Measurements from ENCODE around the gene RNF223.
"Not testable (repeated sequence)": the region's sequence is repeated elsewhere in the genome, so short reads cannot be mapped to it uniquely, and the experiment has no call there.

The RNF223 gene

DNA sequence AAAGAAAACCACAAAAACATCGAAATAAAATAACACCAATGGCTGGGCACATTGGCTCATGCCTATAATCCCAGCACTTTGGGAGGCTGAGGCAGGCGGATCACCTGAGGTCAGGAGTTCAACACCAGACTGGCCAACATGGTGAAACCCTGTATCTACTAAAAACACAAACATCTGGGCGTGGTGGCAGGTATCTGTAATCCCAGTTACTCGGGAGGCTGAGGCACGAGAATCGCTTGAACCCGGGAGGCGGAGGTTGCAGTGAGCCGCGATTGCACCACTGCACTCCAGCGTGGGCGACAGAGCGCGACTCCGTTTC, 16.4 kb downstream of the RNF223 start:
- H3K4me3 ChIP-seq (ENCODE audit: low read length in 2 of 2); H3K9ac ChIP-seq (ENCODE audit: low read length in 2 of 2); H3K27ac ChIP-seq (ENCODE audit: low read length); H3K36me3 ChIP-seq (ENCODE audit: control insufficient read depth in 2 of 2, insufficient read depth in 2 of 2, low read length in 2 of 2); H3K9me3 ChIP-seq (ENCODE audit: control insufficient read depth in 2 of 2, low read length in 2 of 2): not testable (repeated sequence)
- peaks cover 11% of the 10 kb centered on the region for H3K4me1 ChIP-seq (ENCODE audit: control insufficient read depth, insufficient read depth, low read length)
- H3K27me3 ChIP-seq (ENCODE audit: control insufficient read depth in 1 of 2, insufficient read depth in 2 of 2, low read length in 2 of 2): peaks cover 29 to 35% of the 10 kb centered on the region in 2 donors

DNA sequence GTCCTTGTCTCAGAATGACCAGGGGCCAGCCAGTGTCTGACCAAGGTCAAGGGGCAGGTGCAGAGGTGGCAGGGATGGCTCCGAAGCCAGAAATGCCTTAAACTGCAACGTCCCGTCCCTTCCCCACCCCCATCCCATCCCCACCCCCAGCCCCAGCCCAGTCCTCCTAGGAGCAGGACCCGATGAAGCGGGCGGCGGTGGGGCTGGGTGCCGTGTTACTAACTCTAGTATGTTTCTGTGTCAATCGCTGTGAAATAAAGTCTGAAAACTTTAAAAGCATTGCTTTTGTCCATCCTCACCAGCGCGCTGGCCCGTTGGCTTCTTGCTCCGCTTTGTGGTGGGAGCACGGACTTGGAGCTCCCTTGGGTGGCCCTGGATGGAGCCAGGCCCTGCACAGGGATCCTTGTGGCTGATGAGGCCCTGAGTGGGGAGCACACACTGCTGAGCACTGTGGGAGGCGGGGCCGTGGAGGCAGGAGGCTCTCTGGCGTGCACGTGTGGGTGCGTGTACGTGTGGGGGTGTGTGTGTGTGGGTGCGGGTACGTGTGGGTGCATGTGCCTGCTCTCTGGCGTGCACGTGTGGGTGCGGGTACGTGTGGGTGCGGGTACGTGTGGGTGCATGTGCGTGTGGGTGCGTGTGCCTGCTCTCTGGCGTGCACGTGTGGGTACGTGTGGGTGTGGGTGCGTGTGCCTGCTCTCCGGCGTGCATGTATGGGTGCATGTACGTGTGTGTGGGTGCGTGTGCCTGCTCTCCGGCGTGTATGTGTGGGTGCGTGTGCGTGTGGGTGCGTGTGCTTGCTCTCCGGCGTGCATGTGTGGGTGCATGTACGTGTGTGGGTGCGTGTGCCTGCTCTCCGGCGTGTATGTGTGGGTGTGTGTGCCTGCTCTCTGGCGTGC, 18.0 kb downstream of the RNF223 start:
- no peak overlapping the region for H3K9ac ChIP-seq (ENCODE audit: low read length in 2 of 2)
- no peak overlapping the region for H3K27ac ChIP-seq (ENCODE audit: low read length)
- H3K9me3 ChIP-seq (ENCODE audit: control insufficient read depth in 2 of 2, low read length in 2 of 2): no peaks in the 10 kb centered on the region
- no peak overlapping the region for H3K4me3 ChIP-seq (ENCODE audit: low read length in 2 of 2)
- H3K4me1 ChIP-seq (ENCODE audit: control insufficient read depth, insufficient read depth, low read length): peaks cover 11% of the 10 kb centered on the region
- peaks cover 24 to 28% of the 10 kb centered on the region in 2 donors for H3K27me3 ChIP-seq (ENCODE audit: control insufficient read depth in 1 of 2, insufficient read depth in 2 of 2, low read length in 2 of 2)
- no peaks in the 10 kb centered on the region for H3K36me3 ChIP-seq (ENCODE audit: control insufficient read depth in 2 of 2, insufficient read depth in 2 of 2, low read length in 2 of 2)

DNA sequence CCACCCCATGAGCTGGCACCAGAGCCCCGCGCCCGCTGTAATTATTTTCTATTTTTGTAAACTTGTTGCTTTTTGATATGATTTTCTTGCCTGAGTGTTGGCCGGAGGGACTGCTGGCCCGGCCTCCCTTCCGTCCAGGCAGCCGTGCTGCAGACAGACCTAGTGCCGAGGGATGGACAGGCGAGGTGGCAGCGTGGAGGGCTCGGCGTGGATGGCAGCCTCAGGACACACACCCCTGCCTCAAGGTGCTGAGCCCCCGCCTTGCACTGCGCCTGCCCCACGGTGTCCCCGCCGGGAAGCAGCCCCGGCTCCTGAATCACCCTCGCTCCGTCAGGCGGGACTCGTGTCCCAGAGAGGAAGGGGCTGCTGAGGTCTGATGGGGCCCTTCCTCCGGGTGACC, 19.1 kb downstream of the RNF223 start:
- no peaks in the 10 kb centered on the region for H3K36me3 ChIP-seq (ENCODE audit: control insufficient read depth in 2 of 2, insufficient read depth in 2 of 2, low read length in 2 of 2)

DNA sequence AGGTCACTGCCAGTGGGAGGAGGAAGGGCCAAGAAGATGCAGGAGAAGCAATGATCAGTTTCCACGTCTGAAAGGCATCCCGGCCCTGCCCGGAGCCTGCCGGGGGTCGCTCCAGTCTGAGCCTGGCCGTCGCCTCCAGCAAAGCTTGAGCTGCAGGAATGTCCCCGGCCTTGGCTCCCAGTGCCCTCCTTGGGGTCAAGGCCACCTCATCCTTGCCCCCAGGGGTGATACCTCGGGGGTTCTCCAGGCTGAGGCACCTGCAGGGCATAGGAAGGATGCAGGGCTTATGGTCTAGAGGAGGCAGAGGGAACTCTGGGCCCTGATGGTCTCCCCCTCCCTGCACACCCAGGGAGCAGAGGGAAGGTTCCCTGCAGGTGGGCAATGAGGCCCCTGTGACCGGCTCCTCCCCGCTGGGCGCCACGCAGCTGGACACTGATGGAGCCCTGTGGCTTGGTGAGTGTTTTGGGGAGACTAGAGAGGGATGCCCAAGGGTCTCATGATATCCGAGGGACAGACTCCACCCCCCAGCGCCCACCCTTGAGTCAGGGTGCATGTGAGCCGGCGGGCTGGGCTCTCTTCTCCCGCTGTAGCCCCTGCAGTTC, 19.9 kb downstream of the RNF223 start:
- H3K9ac ChIP-seq (ENCODE audit: low read length in 2 of 2): no peak overlapping the region

More for the DNA sequence above, 19.1 kb downstream of the RNF223 start:
- Histone ChIP-seq H3K9ac (ENCODE audit: low read length in 2 of 2) (no peak overlapping the region), H3K4me1 (ENCODE audit: control insufficient read depth, insufficient read depth, low read length) (peaks cover 11% of the 10 kb centered on the region), H3K4me3 (ENCODE audit: low read length in 2 of 2) (no peak overlapping the region), H3K27ac (ENCODE audit: low read length) (no peak overlapping the region), H3K9me3 (ENCODE audit: control insufficient read depth in 2 of 2, low read length in 2 of 2) (no peaks in the 10 kb centered on the region), H3K27me3 (ENCODE audit: control insufficient read depth in 1 of 2, insufficient read depth in 2 of 2, low read length in 2 of 2) (peaks cover 16 to 21% of the 10 kb centered on the region in 2 donors)

DNA sequence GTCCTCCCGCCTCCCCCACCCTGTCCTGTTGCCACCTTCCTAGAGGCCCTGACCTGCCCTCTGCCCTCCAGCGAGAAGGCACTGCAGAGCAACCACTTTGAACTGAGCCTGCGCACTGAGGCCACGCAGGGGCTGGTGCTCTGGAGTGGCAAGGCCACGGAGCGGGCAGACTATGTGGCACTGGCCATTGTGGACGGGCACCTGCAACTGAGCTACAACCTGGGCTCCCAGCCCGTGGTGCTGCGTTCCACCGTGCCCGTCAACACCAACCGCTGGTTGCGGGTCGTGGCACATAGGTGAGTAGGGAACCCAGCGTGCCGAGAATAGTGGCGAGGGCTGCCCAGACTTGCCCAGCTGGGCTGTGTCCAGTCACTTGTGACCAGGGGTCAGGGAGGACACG, 20.4 kb downstream of the RNF223 start:
- Histone ChIP-seq H3K9me3 (ENCODE audit: control insufficient read depth in 2 of 2, low read length in 2 of 2) (no peaks in the 10 kb centered on the region), H3K4me1 (ENCODE audit: control insufficient read depth, insufficient read depth, low read length) (peaks cover under 1% of the 10 kb centered on the region), H3K36me3 (ENCODE audit: control insufficient read depth in 2 of 2, insufficient read depth in 2 of 2, low read length in 2 of 2) (no peaks in the 10 kb centered on the region), H3K27ac (ENCODE audit: low read length) (no peak overlapping the region), H3K9ac (ENCODE audit: low read length in 2 of 2) (no peak overlapping the region), H3K27me3 (ENCODE audit: control insufficient read depth in 1 of 2, insufficient read depth in 2 of 2, low read length in 2 of 2) (peaks cover 9 to 10% of the 10 kb centered on the region in 2 donors), H3K4me3 (ENCODE audit: low read length in 2 of 2) (no peak overlapping the region)

More for the DNA sequence above, 19.9 kb downstream of the RNF223 start:
- H3K4me1 ChIP-seq (ENCODE audit: control insufficient read depth, insufficient read depth, low read length): peaks cover 5% of the 10 kb centered on the region
- no peaks in the 10 kb centered on the region for H3K36me3 ChIP-seq (ENCODE audit: control insufficient read depth in 2 of 2, insufficient read depth in 2 of 2, low read length in 2 of 2)
- H3K27me3 ChIP-seq (ENCODE audit: control insufficient read depth in 1 of 2, insufficient read depth in 2 of 2, low read length in 2 of 2): peaks cover 13 to 15% of the 10 kb centered on the region in 2 donors
- no peak overlapping the region for H3K27ac ChIP-seq (ENCODE audit: low read length)
- no peak overlapping the region for H3K4me3 ChIP-seq (ENCODE audit: low read length in 2 of 2)
- no peaks in the 10 kb centered on the region for H3K9me3 ChIP-seq (ENCODE audit: control insufficient read depth in 2 of 2, low read length in 2 of 2)

DNA sequence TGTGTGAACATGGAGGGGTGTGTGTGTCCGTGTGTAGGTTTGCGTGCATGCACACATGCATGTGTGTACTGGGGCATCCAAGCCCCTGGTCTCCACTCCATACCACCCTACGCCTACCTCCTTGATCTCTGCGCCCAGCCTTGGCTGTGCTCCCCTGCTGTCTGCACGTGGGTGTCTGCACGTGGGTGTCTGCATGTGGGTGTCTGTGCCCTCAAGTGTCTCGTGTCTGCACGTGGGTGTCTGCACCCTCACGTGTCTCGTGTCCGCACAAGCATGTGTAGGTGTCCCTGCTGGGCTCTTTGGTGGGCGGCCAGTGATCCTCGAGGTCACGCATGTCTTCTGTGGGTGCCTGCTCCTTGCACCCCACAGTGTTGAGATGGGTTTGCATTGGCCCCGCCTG, 21.1 kb downstream of the RNF223 start:
- H3K27ac ChIP-seq (ENCODE audit: low read length): no peak overlapping the region
- no peaks in the 10 kb centered on the region for H3K4me1 ChIP-seq (ENCODE audit: control insufficient read depth, insufficient read depth, low read length)
- no peaks in the 10 kb centered on the region for H3K36me3 ChIP-seq (ENCODE audit: control insufficient read depth in 2 of 2, insufficient read depth in 2 of 2, low read length in 2 of 2)
- no peaks in the 10 kb centered on the region for H3K9me3 ChIP-seq (ENCODE audit: control insufficient read depth in 2 of 2, low read length in 2 of 2)
- H3K4me3 ChIP-seq (ENCODE audit: low read length in 2 of 2): no peak overlapping the region
- peaks cover 2 to 3% of the 10 kb centered on the region in 2 donors for H3K27me3 ChIP-seq (ENCODE audit: control insufficient read depth in 1 of 2, insufficient read depth in 2 of 2, low read length in 2 of 2)
- no peak overlapping the region for H3K9ac ChIP-seq (ENCODE audit: low read length in 2 of 2)

DNA sequence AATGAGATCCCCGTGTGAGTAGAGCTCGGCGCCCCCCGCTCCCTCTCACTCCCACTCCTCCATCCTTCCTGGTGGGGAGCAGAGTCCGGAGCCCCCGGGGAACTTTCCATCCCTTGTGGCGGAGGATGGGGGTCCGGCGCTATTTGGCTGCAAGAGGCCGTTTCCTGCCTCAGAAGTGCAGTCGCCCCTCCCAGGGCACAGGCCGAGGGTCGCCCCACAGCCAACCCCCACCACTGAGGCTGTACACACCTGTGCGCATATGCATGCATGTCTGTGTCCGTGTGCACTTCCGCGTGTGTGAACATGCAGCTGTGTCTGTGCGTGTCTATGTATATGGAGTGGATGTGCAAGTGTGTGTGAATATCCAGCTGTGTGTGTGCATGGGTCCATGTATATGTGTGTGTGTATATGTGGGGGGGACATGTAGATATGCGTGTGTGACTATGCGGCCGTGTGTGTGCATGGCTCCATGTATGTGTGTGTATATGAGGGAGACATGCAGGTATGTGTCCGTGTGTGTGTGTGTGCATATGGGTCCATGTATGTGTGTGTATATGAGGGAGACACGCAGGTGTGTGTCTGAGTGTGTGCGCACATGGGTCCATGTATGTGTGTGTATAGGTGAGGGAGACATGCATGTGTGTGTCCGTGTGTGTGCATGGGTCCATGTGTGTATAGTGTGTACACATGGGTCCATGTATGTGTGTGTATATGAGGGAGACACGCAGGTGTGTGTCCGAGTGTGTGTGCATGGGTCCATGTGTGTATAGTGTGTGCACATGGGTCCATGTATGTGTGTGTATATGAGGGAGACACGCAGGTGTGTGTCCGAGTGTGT, 21.9 kb downstream of the RNF223 start:
- H3K36me3 ChIP-seq (ENCODE audit: control insufficient read depth in 2 of 2, insufficient read depth in 2 of 2, low read length in 2 of 2): no peaks in the 10 kb centered on the region
- H3K27me3 ChIP-seq (ENCODE audit: control insufficient read depth in 1 of 2, insufficient read depth in 2 of 2, low read length in 2 of 2): no peaks in the 10 kb centered on the region
- no peak overlapping the region for H3K4me3 ChIP-seq (ENCODE audit: low read length in 2 of 2)
- H3K4me1 ChIP-seq (ENCODE audit: control insufficient read depth, insufficient read depth, low read length): no peaks in the 10 kb centered on the region
- no peak overlapping the region for H3K9ac ChIP-seq (ENCODE audit: low read length in 2 of 2)
- no peaks in the 10 kb centered on the region for H3K9me3 ChIP-seq (ENCODE audit: control insufficient read depth in 2 of 2, low read length in 2 of 2)
- H3K27ac ChIP-seq (ENCODE audit: low read length): no peak overlapping the region

DNA sequence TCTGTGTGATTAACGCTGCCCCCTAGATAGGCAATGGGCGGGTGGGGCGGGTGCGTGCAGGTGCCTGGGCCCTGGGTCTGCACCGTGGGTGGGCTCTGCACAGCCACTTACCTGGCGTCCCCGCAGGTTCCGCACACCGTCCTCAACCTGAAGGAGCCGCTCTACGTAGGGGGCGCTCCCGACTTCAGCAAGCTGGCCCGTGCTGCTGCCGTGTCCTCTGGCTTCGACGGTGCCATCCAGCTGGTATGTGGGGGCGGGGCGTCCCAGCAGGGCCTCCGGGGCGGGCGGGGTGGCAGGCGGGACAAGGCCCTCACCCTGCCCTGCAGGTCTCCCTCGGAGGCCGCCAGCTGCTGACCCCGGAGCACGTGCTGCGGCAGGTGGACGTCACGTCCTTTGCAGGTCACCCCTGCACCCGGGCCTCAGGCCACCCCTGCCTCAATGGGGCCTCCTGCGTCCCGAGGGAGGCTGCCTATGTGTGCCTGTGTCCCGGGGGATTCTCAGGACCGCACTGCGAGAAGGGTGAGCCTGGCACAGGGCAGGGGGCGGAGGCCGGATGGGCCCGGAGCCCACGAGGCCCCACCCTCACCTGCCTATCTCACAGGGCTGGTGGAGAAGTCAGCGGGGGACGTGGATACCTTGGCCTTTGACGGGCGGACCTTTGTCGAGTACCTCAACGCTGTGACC, 22.8 kb downstream of the RNF223 start:
- Histone ChIP-seq H3K36me3 (ENCODE audit: control insufficient read depth in 2 of 2, insufficient read depth in 2 of 2, low read length in 2 of 2) (no peaks in the 10 kb centered on the region), H3K9me3 (ENCODE audit: control insufficient read depth in 2 of 2, low read length in 2 of 2) (no peaks in the 10 kb centered on the region), H3K4me1 (ENCODE audit: control insufficient read depth, insufficient read depth, low read length) (no peaks in the 10 kb centered on the region), H3K27ac (ENCODE audit: low read length) (no peak overlapping the region), H3K27me3 (ENCODE audit: control insufficient read depth in 1 of 2, insufficient read depth in 2 of 2, low read length in 2 of 2) (no peaks in the 10 kb centered on the region), H3K9ac (ENCODE audit: low read length in 2 of 2) (no peak overlapping the region), H3K4me3 (ENCODE audit: low read length in 2 of 2) (no peak overlapping the region)

DNA sequence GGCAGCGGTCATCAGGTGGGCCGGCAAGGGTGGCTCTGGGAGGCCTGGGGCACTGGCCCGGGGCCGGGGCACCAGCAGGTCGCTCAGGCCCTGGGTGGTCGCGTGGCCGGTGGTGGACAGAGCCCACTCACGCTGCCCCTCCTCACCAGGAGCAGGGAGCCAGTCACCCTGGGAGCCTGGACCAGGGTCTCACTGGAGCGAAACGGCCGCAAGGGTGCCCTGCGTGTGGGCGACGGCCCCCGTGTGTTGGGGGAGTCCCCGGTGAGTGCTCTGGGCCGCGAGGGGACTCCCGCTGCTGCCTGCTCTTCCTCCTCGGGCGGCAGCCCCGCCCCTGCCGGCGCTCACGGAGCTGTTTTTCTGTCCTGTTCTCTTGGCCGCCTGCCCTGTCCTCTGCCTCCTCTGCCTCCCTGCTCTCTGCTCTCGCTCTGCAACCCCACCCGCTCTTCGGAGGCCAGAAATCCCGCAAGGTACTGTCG, 23.5 kb downstream of the RNF223 start:
- no peaks in the 10 kb centered on the region for H3K9me3 ChIP-seq (ENCODE audit: control insufficient read depth in 2 of 2, low read length in 2 of 2)
- H3K4me1 ChIP-seq (ENCODE audit: control insufficient read depth, insufficient read depth, low read length): no peaks in the 10 kb centered on the region
- H3K27ac ChIP-seq (ENCODE audit: low read length): no peak overlapping the region
- no peaks in the 10 kb centered on the region for H3K27me3 ChIP-seq (ENCODE audit: control insufficient read depth in 1 of 2, insufficient read depth in 2 of 2, low read length in 2 of 2)
- no peaks in the 10 kb centered on the region for H3K36me3 ChIP-seq (ENCODE audit: control insufficient read depth in 2 of 2, insufficient read depth in 2 of 2, low read length in 2 of 2)
- H3K4me3 ChIP-seq (ENCODE audit: low read length in 2 of 2): no peak overlapping the region
- no peak overlapping the region for H3K9ac ChIP-seq (ENCODE audit: low read length in 2 of 2)
